Heart left ventricle (tissue), 13 donors: ENCODE results near the gene PLIN5.

ENCODE experiments used
- CTCF ChIP-seq, 12 donors: fragments of 200-600 bp; sonication (generic) in 4 of 12; IDR thresholded peaks; one replicate each; pipeline versions ENCODE4 v1.5.0 to v1.8.0; 2018 to 2022; ENCODE audit warnings: antibody characterized with exemption in 12 of 12, mild to moderate bottlenecking in 5 of 12
- POLR2A ChIP-seq, 2 donors: fragments of 450-650 bp; IDR thresholded peaks; one replicate each; pipeline ENCODE4 v1.6.1; 2017; ENCODE audit warnings: antibody characterized with exemption in 2 of 2, mild to moderate bottlenecking in 2 of 2, moderate library complexity in 2 of 2
- donor health status: ischemic (EF 13 %, LVEDD 7.1; RV severe dilation, severe dysfunction).
- donor health status: DM: no; HTN: yes; CAD: no.
- donor health status: DM: no; HTN: no; CAD: no.
- donor health status: ischemic (EF 25% LVEDD 6.9; RV normal size, moderate dysfunction).
- donor health status: ischemic (EF 25% LVEDD 5.7; RV mildly dilated, moderate dysfunction).
- donor health status: ischemic (EF 35%, LVEDD 5.7; RV mildly dilated, moderate dysfunction).
- donor health status: nonischemic (EF 11% LVEDD 7.7; RV severe dilation, severe dysfunction).
- donor health status: DM: yes; HTN: yes; CAD: no.
- donor health status: PGD.
- donor health status: ischemic (EF 29% LVEDD 5.4; RV normal size, mild dysfunction).
- donor health status: nonischemic (EF 23%, LVEDD 6.1; RV moderate dilation, normal function).

GRCh38 chr19:4501691-4502090 is 33.3 kb downstream of the PLIN5 start:
- no peak for TF ChIP-seq CTCF (IDR thresholded peaks at IDR 0.05)
- TF ChIP-seq POLR2A (IDR thresholded peaks at IDR 0.05), result no peak
